GM12865 (cell line): ENCODE data around the gene ANKFN1.

Experiments
- DNase-seq: peaks from one replicate; pipeline ENCODE4 v3.0.0; 2010; ENCODE audit warnings: low read depth
- H3K4me3 ChIP-seq: 2 replicates; pipeline ENCODE4 v1.5.1; 2011; ENCODE audit warnings: mild to moderate bottlenecking, low read depth, low read length, control low read depth
- CTCF ChIP-seq: IDR thresholded peaks from 2 replicates; pipeline ENCODE4 v1.5.1; 2011; ENCODE audit warnings: low read length, control low read depth, low read depth, inconsistent platforms; ENCODE audit not compliant: insufficient read depth; ENCODE audit errors: missing control alignments

ANKFN1 gene

DNA sequence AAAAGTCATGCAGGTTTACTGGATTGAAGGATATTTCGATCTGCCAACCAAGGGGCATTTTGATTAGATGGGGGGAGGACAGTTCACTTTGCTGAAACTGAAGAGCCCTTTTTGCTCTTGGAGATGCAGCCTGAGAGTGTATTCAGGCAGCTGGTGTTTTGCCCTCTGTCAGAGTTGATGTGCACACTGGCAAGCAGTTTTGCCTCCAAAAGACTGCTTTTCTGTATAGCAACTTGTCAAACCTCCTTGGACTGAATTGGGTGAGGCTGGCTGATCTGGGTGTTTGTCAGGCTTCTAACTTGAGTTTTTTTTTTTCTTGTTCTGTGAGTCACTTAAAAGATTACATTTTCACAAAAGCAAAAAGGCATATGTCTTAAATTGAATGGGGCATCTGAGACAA lies 22.6 kb upstream of the ANKFN1 start:
- TF ChIP-seq CTCF = no peak
- DNase-seq = no peak
- no peak overlapping the region for H3K4me3 ChIP-seq

DNA sequence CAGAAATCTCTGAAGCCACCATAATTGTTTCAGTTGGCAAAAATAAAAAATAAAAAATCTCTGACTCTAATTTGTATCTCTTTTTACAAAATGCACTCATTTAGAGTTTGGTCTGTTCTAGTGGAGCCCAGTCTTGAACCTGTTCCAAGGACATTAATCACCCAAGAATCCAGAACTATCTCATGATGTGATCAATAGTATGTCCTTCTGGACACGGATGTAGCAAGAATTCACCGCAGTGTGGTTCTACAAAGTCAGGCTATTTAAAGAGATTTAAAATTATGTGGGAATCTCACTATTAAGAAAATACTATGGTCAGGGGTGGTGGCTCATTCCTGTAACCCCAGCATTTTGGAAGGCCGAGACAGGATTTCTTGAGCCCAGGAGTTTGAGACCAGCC lies 21.8 kb upstream of the ANKFN1 start:
- no peak for TF ChIP-seq CTCF
- no peak overlapping the region for H3K4me3 ChIP-seq
- DNase-seq = no peak

DNA sequence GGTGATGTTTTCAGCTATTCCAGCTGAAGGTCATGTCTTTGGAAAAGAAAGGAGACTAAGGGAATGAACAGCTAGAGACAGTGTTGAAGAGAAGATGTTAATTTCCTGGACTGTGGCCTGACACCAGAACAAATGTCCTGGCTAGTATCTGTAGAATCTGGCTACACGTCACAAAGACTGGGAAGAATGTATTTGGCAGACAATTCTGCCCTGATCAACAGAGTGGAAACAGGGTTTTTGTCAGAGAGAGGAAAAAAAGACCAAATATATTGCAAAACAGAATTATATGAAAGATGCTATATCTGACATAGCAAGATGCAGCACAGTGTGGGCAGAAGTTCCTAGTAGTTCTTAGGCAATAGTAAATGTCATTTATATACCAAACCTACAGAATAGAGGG lies 17.0 kb upstream of the ANKFN1 start:
- no peak for TF ChIP-seq CTCF
- DNase-seq = no peak
- no peak overlapping the region for H3K4me3 ChIP-seq

- no peak overlapping the region for H3K4me3 ChIP-seq
- DNase-seq = no peak
- TF ChIP-seq CTCF = no peak
These were observed 12.0 kb upstream of the ANKFN1 start for GRCh38 chr17:56141046-56141839.

- TF ChIP-seq CTCF = no peak
- no peak overlapping the region for H3K4me3 ChIP-seq
- no peak for DNase-seq
These were observed 10.9 kb upstream of the ANKFN1 start for GRCh38 chr17:56142325-56142724.

DNA sequence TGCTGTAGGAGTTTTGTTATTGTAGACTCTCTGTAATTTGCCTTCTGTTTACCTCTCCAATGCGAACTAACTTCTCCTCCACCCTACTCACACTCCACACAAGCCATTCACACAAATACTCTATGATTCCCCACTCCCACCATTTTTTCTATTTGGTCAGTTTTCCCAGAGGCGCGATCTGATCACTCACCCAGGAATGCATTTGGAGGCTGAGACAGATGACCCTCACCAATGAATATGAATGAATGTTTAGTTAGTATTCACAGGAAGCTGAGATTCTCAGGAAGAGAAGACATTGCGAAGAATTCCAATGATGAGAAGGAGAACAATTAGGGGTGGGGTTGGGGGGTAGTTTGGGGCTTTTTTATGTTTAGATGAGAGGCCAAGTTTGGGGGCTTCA lies 10.5 kb upstream of the ANKFN1 start:
- no peak for DNase-seq
- no peak overlapping the region for H3K4me3 ChIP-seq
- TF ChIP-seq CTCF = no peak

DNA sequence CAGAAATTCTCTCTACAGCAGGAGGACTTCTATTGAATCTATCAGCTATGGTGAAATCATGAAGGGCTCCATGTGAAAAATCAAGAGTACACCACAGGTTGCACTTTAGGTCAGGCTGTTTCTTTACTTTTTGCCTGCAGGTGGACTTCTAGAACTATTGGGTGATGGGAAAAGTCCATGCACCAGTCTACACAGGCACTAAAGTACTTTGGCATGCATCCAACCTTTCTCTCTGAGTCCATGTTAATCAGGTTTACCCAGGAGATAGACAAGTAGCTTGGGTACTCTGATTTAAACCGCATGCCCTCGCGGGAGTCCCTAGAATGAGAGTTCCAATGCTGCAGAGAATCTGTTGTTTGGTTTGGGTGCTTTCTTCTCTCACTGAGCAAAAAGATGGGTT lies 9.1 kb upstream of the ANKFN1 start:
- TF ChIP-seq CTCF = no peak
- no peak overlapping the region for H3K4me3 ChIP-seq
- no peak for DNase-seq
